NB4 (cell line): ENCODE measurements around the gene CALM1.

Source experiments
- CTCF ChIP-seq: IDR thresholded peaks from one replicate; pipeline ENCODE4 v1.5.1; 2012; ENCODE audit warnings: low read depth, low read length
- MAX ChIP-seq: IDR thresholded peaks from 2 replicates; pipeline ENCODE4 v1.6.1; 2011; ENCODE audit warnings: low read depth, low read length
- MYC ChIP-seq: IDR thresholded peaks from 2 replicates; pipeline ENCODE4 v1.6.1; 2011; ENCODE audit warnings: low read depth, low read length
- POLR2A ChIP-seq: IDR thresholded peaks from 2 replicates; pipeline ENCODE4 v1.6.1; 2011; ENCODE audit warnings: mild to moderate bottlenecking; ENCODE audit not compliant: insufficient read length; ENCODE audit errors: extremely low read depth

GRCh38 chr14:90361865-90362557 lies 34.8 kb upstream of the CALM1 start:
- TF ChIP-seq CTCF (no peak), POLR2A (no peak), MYC (no peak), MAX (no peak)
